22Rv1 (cell line): ENCODE measurements around the gene FNIP1.
"Not testable (repeated sequence)": the region's sequence is repeated elsewhere in the genome, so short reads cannot be mapped to it uniquely, and the experiment has no call there.

Experiments used
- H3K27ac ChIP-seq: fragments of 450-650 bp; 2 replicates; pipeline ENCODE4 v1.5.1; 2017
- ZFX ChIP-seq: fragments of 450-650 bp; IDR thresholded peaks from 2 replicates; pipeline ENCODE4 v1.6.1; 2017; ENCODE audit warnings: antibody characterized with exemption, borderline replicate concordance
- TF ChIP-seq, protein P1 (sequence below): fragments of 450-650 bp; IDR thresholded peaks from 2 replicates; pipeline ENCODE4 v1.5.1; 2017; ENCODE audit warnings: mild to moderate bottlenecking

The FNIP1 gene

DNA sequence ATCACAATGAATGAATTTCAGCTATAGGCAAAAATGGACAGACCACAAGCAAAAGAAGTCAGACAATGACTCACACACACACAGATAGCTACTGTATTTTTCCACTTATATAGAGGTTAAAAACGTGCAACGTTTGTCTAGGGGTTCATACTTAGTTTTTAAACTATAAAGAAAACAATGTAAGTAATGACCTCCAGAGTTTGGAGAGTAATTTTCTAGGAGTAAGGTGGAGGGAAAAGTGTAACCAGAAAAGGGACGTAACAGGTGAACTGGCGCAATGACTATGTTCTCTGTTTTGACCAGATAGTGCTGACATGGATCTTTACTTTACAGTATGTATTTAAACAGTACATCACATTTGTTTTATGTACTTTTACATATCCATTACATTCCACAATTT is 51.1 kb downstream of the FNIP1 start:
- H3K27ac ChIP-seq: no peak overlapping the region
- no peak for TF ChIP-seq ZFX
- TF ChIP-seq, protein P1, sequence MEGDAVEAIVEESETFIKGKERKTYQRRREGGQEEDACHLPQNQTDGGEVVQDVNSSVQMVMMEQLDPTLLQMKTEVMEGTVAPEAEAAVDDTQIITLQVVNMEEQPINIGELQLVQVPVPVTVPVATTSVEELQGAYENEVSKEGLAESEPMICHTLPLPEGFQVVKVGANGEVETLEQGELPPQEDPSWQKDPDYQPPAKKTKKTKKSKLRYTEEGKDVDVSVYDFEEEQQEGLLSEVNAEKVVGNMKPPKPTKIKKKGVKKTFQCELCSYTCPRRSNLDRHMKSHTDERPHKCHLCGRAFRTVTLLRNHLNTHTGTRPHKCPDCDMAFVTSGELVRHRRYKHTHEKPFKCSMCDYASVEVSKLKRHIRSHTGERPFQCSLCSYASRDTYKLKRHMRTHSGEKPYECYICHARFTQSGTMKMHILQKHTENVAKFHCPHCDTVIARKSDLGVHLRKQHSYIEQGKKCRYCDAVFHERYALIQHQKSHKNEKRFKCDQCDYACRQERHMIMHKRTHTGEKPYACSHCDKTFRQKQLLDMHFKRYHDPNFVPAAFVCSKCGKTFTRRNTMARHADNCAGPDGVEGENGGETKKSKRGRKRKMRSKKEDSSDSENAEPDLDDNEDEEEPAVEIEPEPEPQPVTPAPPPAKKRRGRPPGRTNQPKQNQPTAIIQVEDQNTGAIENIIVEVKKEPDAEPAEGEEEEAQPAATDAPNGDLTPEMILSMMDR: no peak

DNA sequence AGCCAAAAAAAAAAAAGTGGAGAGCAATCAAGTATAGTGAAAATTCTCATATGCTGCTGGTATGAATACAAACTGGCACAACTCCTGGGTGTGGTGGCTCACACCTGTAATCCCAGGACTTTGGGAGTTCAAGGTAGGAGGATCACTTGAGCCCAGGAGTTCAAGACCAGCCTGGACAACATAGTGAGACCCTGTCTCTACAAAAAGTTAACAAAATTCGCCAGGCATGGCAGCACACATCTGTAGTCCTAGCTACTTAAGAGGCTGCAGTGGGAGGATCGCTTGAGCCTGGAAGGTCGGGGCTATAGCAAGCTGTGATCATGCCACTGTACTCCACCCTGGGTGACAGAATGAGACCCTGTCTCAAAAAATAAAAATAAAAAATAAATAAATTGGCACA is 51.7 kb downstream of the FNIP1 start:
- no peak for TF ChIP-seq ZFX
- TF ChIP-seq, protein P1: no peak
- H3K27ac ChIP-seq: no peak overlapping the region

DNA sequence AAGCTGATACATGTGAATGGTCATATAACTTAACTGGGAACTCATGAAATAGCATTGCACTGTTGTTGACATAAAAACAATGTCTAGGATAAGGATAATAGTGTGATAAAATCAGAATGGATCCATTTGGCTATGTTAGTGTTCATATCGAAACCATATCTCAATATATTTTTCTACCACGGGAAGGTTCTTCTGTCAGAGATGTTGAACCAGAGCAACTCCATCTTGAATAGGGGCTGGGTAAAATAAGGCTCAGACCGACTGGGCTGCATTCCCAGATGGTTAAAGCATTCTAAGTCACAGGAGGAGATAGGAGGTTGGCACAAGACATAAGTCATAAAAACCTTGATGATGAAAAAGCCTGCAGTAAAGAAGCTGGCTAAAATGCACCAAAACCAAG is 56.3 kb downstream of the FNIP1 start:
- TF ChIP-seq, protein P1: no peak
- TF ChIP-seq ZFX: no peak
- no peak overlapping the region for H3K27ac ChIP-seq

DNA sequence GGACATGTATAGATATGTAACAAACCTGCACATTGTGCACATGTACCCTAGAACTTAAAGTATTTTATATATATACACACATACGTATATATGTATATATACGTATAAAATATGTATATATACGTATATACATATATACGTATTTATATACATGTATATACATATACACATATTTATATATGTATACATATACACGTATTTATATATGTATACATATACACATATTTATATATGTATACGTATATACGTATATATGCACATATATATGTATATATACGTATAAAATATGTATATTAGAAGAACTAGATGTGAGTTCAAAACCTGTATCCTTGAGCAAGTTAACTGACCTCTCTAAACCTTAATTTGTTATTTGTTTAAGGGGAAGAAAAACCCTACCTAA is 61.4 kb downstream of the FNIP1 start:
- TF ChIP-seq, protein P1: no peak
- TF ChIP-seq ZFX: no peak
- no peak overlapping the region for H3K27ac ChIP-seq

DNA sequence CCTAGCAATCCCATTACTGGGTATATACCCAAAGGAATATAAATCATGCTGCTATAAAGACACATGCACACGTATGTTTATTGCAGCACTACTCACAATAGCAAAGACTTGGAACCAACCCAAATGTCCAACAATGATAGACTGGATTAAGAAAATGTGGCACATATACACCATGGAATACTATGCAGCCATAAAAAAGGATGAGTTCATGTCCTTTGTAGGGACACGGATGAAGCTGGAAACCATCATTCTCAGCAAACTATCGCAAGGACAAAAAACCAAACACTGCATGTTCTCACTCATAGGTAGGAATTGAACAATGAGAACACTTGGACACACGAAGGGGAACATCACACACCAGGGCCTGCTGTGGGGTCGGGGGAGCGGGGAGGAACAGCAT is 61.9 kb downstream of the FNIP1 start:
- H3K27ac ChIP-seq: not testable (repeated sequence)

DNA sequence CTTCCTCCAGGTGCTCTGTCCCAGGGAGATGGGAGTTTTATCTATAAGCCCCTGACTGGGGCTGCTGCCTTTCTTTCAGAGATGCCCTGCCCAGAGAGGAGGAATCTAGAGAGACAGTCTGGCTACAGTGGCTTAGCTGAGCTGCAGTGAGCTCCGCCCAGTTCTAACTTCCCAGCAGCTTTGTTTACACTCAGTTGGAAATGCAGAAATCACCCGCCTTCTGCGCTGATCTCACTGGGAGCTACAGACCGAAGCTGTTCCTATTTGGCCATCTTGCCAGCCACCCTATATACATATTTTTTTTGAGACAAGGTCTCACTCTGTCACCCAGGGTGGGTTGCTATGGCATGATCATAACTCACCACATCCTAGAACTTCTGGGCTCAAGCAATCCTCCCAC is 67.5 kb downstream of the FNIP1 start:
- H3K27ac ChIP-seq: not testable (repeated sequence)

DNA sequence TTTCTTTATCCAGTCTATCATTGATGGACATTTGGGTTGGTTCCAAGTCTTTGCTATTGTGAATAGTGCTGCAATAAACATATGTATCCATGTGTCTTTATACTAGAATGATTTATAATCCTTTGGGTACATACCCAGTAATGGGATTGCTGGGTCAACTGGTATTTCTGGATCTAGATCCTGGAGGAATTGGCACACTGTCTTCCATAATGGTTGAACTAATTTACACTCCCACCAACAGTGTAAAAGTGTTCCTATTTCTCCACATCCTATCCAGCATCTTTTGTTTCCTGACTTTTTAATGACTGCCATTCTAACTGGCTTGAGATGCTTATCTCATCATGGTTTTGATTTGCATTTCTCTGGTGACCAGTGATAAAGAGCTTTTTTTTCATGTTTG is 72.7 kb downstream of the FNIP1 start:
- H3K27ac ChIP-seq: peak overlapping the region; percentile 69

DNA sequence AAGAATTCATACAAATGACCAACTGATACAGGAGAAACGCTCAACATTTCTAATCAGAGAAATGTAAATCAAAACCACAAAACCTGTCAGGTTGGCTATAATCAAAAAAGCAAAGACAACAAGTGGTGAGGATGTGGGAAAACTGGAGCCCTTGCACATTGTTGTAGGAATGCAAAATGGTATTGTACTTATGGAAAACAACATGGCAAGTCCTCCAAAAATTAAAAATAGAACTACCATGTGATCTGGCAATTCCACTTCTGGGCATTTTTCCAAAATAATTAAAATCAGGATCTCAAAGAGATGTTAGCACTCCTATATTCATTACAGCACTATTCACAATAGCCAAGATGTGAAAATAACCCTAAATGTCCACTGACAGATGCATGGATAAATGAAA is 76.1 kb downstream of the FNIP1 start:
- TF ChIP-seq ZFX: no peak
- TF ChIP-seq, protein P1: no peak
- no peak overlapping the region for H3K27ac ChIP-seq

DNA sequence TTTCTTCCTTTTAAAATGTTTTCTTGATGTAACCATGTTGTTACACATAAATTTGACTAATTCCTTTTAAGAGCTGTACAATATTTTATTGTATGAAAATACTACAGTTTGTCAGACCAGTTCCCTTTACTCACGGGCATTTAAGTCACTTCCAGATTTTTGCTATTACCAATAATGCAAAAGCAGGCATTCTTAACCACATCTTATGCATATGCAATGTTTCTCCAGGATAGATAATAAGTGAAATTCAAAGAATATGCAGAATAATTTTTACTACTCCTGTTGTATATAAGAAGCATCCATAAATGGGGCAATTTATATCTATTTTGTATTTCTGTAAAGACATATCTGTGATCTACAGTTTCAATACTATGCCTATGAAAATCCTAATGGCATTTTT is 77.3 kb downstream of the FNIP1 start:
- H3K27ac ChIP-seq: no peak overlapping the region
- TF ChIP-seq ZFX: no peak

DNA sequence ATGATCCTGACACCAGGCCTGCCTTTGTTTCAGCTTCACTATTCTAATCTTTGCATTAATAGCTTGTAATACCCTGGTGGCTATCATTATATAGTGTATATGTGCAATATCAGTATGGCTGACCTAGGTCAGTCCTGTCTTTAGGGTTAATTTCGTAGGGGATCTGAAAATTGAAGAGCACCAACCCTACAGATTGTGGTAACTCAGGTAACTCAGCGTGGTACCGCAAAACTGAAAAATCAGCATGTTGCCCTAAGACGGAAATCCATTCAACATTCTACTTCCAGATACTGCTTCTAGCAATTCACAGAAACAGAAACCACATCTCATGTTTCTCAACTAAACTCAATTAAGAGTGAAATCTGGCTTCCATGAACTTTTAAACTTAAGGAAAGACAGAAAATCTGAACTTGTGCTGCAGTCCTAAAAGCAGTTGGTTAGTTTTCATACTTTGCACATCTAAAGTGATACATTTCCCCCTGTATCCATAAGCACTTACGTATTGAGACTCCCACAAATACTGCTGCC is 78.3 kb downstream of the FNIP1 start:
- no peak overlapping the region for H3K27ac ChIP-seq
- no peak for TF ChIP-seq ZFX

DNA sequence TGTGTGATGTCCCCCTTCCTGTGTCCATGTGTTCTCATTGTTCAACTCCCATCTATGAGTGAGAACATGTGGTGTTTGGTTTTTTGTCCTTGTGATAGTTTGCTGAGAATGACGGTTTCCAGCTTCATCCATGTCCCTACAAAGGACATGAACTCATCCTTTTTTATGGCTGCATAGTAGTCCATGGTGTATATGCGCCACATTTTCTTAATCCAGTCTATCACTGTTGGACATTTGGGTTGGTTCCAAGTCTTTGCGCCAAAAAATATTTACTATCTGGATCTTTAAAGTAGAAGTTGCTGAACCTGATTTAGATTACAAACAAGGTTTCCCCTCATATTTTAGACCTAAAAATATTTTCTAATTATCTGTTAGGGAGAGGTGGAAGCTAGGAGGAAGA is 79.7 kb downstream of the FNIP1 start:
- H3K27ac ChIP-seq: not testable (repeated sequence)
